Ectodermal cell (in vitro differentiated cells): ENCODE results near the gene TMEM145.

Experiments
- H3K27ac ChIP-seq: 2 replicates; pipeline ENCODE4 v1.7.0; 2013; ENCODE audit warnings: mild to moderate bottlenecking, low read depth, low read length; ENCODE audit not compliant: insufficient read depth, poor library complexity, severe bottlenecking
- H3K27me3 ChIP-seq: 2 replicates; pipeline ENCODE4 v1.7.0; 2013; ENCODE audit warnings: mild to moderate bottlenecking, low read length; ENCODE audit not compliant: insufficient read depth, control insufficient read depth, poor library complexity, severe bottlenecking
- H3K36me3 ChIP-seq: one replicate; pipeline ENCODE4 v1.7.0; 2013; ENCODE audit warnings: low read length; ENCODE audit not compliant: control insufficient read depth, insufficient read depth
- H3K4me1 ChIP-seq: one replicate; pipeline ENCODE4 v1.7.0; 2013; ENCODE audit warnings: low read length; ENCODE audit not compliant: control insufficient read depth, insufficient read depth
- H3K4me3 ChIP-seq: 2 replicates; pipeline ENCODE4 v1.7.0; 2013; ENCODE audit warnings: low read depth, low read length, control low read depth; ENCODE audit not compliant: insufficient read depth
- H3K9me3 ChIP-seq: 2 replicates; pipeline ENCODE4 v1.7.0; 2013; ENCODE audit warnings: mild to moderate bottlenecking, low read length, moderate library complexity; ENCODE audit not compliant: control insufficient read depth
- WGBS, 2 experiments: methylation state at CpG; one replicate each; pipeline ENCODE4 v1.1.7; 2013; ENCODE audit warnings: missing lambda C conversion rate in 2 of 2; 5-methylcytosine and 5-hydroxymethylcytosine counted together

TMEM145 gene

DNA sequence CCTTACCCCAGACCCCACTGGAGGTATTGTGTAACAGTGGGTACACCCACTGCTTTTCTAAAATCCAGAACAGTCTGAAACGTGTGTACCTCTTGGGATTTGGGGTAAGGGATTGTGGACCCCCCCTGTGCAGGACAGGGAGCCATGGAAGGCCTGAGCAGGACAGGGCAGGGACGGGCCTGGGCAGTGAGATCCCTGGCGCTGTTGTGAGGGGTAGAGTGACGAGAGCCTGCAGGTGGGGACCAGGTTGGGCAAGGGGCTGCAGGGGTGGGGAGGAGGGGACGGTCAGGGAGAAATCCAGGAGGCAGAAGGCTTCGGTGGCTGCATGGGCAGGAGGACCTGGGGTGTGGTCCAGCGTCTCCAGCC lies 48.4 kb downstream of the TMEM145 start:
- Histone ChIP-seq H3K36me3 (peaks cover under 1% of the 10 kb centered on the region), H3K9me3 (no peaks in the 10 kb centered on the region), H3K27me3 (no peaks in the 10 kb centered on the region), H3K4me3 (no peak overlapping the region), H3K27ac (no peak overlapping the region), H3K4me1 (peaks cover 8% of the 10 kb centered on the region)
- WGBS, 2 experiments: 93 to 96% methylated on average over 7 of the region's 7 CpGs

DNA sequence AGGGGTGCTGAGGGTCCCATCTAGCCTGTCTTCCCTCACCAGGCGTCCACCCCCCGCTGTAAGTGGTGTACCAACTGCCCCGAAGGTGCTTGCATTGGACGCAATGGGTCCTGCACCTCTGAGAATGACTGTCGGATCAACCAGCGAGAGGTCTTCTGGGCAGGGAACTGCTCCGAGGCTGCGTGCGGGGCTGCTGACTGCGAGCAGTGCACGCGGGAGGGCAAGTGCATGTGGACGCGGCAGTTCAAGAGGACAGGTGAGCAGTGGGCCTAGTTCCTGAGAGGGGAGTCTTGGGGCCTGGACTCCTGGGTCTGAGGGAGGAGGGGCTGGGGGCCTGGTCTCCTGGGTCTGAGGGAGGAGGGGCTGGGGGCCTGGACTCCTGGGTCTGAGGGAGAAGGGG lies 49.2 kb downstream of the TMEM145 start:
- Histone ChIP-seq H3K27me3 (no peaks in the 10 kb centered on the region), H3K9me3 (no peaks in the 10 kb centered on the region), H3K36me3 (no peaks in the 10 kb centered on the region), H3K27ac (no peak overlapping the region), H3K4me3 (no peak overlapping the region), H3K4me1 (peaks cover 8% of the 10 kb centered on the region)
- WGBS, 2 experiments: 90 to 93% methylated on average over 14 of the region's 14 CpGs

GRCh38 chr19:42362891-42363440 lies 49.9 kb downstream of the TMEM145 start:
- no peak overlapping the region for H3K4me3 ChIP-seq
- no peaks in the 10 kb centered on the region for H3K36me3 ChIP-seq
- peaks cover 8% of the 10 kb centered on the region for H3K4me1 ChIP-seq
- H3K9me3 ChIP-seq: no peaks in the 10 kb centered on the region
- H3K27ac ChIP-seq: no peak overlapping the region
- no peaks in the 10 kb centered on the region for H3K27me3 ChIP-seq
- 84 to 88% methylated on average over 13 of the region's 13 CpGs for WGBS, 2 experiments

DNA sequence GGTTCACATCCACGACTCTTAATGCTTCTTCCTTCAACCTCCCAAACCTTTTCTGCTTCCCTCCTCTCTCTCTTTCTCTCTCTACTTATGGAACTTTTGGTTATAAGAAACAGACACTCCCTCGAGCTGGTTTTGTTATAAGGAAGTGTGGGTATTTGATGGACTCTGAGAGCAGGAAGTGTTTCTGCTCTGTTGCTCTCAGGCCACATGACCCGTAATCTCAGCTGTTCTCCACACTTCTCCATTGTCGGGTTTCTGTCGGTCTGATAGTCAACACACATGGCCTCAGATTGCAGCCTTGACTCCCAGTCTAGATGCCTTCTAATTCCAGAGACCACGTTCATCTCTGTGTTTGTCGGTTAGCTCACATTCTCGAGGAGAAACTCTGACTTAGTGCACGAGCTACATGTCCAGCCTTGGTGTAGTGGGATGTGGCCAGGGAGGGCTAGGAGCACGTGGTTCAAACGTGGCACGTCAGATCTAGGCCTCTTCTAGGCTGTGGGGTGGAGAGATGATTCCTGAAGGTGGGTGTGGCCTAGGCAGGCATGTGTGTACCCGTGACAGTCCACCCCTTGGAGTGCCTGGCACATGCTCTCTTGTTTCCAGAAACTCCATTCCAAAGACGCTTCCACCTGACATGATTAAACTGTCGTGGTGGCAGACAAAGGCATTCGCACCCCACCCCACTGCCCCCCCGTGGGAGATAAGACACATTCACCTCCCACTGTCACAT lies 50.7 kb downstream of the TMEM145 start:
- Histone ChIP-seq H3K36me3 (no peaks in the 10 kb centered on the region), H3K4me1 (peaks cover 8% of the 10 kb centered on the region), H3K27me3 (no peaks in the 10 kb centered on the region), H3K27ac (no peak overlapping the region), H3K4me3 (no peak overlapping the region), H3K9me3 (no peaks in the 10 kb centered on the region)
- 90 to 94% methylated on average over 16 to 17 of the region's 17 CpGs for WGBS, 2 experiments

GRCh38 chr19:42366673-42367072 lies 53.6 kb downstream of the TMEM145 start:
- Histone ChIP-seq H3K27me3 (no peaks in the 10 kb centered on the region), H3K4me3 (no peak overlapping the region), H3K27ac (no peak overlapping the region), H3K4me1 (peaks cover 11% of the 10 kb centered on the region), H3K9me3 (no peaks in the 10 kb centered on the region), H3K36me3 (no peaks in the 10 kb centered on the region)
- 89% methylated on average over 1 of the region's 1 CpG for WGBS, 2 experiments

- 77 to 78% methylated on average over 4 of the region's 4 CpGs for WGBS, 2 experiments
- Histone ChIP-seq H3K27me3 (no peaks in the 10 kb centered on the region), H3K4me1 (peaks cover 11% of the 10 kb centered on the region), H3K36me3 (no peaks in the 10 kb centered on the region), H3K9me3 (no peaks in the 10 kb centered on the region), H3K27ac (no peak overlapping the region), H3K4me3 (no peak overlapping the region)
These were observed 54.8 kb downstream of the TMEM145 start for GRCh38 chr19:42367929-42368328.

DNA sequence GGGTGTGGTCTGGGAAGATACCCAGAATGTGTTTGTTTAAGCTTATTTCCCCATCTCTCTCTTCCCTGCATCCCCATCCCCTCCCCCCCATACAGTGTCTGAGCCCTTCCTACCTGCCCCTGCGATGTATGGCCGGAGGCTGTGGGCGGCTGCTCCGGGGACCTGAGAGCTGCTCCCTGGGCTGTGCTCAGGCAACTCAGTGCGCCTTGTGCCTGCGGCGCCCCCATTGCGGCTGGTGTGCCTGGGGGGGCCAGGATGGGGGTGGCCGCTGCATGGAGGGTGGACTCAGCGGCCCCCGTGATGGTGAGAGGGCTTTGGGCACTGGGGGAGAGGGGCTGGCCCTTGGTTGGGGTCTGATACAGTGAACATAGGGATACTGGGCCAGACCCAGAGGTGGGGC lies 55.3 kb downstream of the TMEM145 start:
- H3K36me3 ChIP-seq: no peaks in the 10 kb centered on the region
- no peak overlapping the region for H3K4me3 ChIP-seq
- H3K4me1 ChIP-seq: peaks cover 11% of the 10 kb centered on the region
- WGBS, 2 experiments: 94 to 95% methylated on average over 11 of the region's 11 CpGs
- H3K27ac ChIP-seq: no peak overlapping the region
- H3K27me3 ChIP-seq: no peaks in the 10 kb centered on the region
- H3K9me3 ChIP-seq: no peaks in the 10 kb centered on the region

DNA sequence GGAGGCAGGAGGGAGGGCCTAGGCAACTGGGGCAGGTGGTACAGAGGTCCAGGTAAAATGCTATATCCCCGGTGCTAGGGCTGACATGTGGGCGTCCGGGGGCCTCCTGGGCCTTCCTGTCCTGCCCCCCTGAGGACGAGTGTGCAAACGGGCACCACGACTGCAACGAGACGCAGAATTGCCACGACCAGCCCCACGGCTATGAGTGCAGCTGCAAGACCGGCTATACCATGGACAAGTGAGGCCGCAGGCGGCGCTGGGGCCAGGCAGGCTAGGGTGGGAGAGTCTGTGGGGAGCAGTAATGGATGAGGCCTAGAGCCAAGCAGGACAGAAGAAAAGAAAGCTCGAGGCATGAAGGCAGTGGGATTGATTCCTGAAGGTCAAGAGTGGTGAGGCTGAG lies 55.7 kb downstream of the TMEM145 start:
- Histone ChIP-seq H3K36me3 (peaks cover under 1% of the 10 kb centered on the region), H3K27me3 (no peaks in the 10 kb centered on the region), H3K4me3 (no peak overlapping the region), H3K4me1 (peaks cover 11% of the 10 kb centered on the region), H3K27ac (no peak overlapping the region), H3K9me3 (no peaks in the 10 kb centered on the region)
- 93 to 94% methylated on average over 15 of the region's 15 CpGs for whole genome bisulfite sequencing, 2 experiments

GRCh38 chr19:42369433-42370067 lies 56.4 kb downstream of the TMEM145 start:
- no peaks in the 10 kb centered on the region for H3K27me3 ChIP-seq
- H3K4me1 ChIP-seq: peaks cover 11% of the 10 kb centered on the region
- no peak overlapping the region for H3K4me3 ChIP-seq
- H3K9me3 ChIP-seq: no peaks in the 10 kb centered on the region
- 84 to 86% methylated on average over 27 of the region's 27 CpGs for WGBS, 2 experiments
- peaks cover 5% of the 10 kb centered on the region for H3K36me3 ChIP-seq
- H3K27ac ChIP-seq: no peak overlapping the region

DNA sequence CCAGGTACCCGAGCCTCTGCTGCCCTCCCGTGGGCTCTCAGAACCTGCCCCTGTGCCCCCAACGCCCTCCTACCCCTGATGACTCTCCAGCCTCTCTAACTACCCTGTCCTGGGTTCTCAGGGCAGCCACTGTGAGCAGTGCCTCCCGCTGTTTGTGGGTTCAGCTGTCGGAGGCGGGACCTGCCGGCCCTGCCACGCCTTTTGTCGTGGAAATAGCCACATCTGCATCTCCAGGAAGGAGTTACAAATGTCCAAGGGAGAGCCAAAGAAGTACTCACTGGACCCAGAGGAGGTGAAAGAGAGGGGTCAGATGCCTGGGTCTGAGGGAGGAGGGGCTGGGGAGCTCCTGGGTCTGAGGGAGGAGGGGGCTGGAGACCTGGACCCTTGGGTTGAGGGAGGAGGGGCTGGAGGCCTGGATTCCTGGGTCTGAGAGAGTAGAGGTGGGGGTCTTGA lies 57.0 kb downstream of the TMEM145 start:
- peaks cover 11% of the 10 kb centered on the region for H3K36me3 ChIP-seq
- no peak overlapping the region for H3K27ac ChIP-seq
- H3K27me3 ChIP-seq: no peaks in the 10 kb centered on the region
- peaks cover 11% of the 10 kb centered on the region for H3K4me1 ChIP-seq
- 13% methylated on average over 9 of the region's 9 CpGs for WGBS, 2 experiments
- no peak overlapping the region for H3K4me3 ChIP-seq
- no peaks in the 10 kb centered on the region for H3K9me3 ChIP-seq
